HPDE6-E6E7 (cell line): ENCODE measurements around the gene PTPN7.
A peak's percentile ranks its signal among the peaks of the same experiment; 100 is the strongest.
"Not testable (repeated sequence)": the region's sequence is repeated elsewhere in the genome, so short reads cannot be mapped to it uniquely, and the experiment has no call there.

Experiments
- DNase-seq: peaks from one replicate; pipeline ENCODE4 v3.0.0; 2011; ENCODE audit warnings: missing footprints; ENCODE audit errors: extremely low spot score

The PTPN7 gene

DNA sequence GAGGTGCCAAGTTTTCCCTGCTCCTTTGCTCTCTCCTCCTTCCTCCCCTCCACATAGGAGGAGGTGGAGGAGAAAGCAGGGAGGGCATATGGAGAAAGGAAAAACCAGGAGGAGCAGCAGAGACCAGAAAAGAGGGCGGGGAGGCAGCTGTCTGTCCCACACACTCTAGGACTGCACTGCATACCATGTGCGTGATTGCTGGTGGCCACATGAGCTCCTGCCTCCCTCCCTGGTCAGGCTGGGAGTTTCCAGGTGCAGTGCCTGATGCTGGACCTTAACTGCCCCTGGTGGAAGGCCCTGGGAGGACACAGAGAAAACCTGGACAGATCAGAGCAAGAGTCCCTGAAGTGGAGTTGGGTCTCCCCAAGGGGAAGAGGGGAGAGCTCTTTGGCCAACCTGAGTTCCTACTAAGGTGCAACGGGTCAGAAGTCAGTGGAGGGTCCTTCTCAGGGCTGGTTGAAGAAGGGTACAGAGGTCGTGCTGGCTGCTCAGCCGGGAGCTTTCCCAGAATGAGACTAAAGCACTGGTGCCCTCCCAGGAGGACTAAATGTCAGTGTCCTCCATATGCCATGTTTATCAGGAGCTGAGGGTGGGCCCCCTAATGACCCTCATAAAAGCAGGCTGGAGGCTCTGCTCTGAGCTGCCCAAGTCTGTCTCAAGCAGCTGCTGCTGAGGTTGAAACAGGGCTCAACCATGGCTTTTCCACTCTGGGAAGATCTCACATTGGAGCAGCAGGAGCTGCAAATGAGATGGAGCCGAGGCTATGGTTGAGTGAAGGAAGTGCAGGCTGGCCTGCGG lies 29.7 kb upstream of the PTPN7 start:
- DNase-seq = no peak

DNA sequence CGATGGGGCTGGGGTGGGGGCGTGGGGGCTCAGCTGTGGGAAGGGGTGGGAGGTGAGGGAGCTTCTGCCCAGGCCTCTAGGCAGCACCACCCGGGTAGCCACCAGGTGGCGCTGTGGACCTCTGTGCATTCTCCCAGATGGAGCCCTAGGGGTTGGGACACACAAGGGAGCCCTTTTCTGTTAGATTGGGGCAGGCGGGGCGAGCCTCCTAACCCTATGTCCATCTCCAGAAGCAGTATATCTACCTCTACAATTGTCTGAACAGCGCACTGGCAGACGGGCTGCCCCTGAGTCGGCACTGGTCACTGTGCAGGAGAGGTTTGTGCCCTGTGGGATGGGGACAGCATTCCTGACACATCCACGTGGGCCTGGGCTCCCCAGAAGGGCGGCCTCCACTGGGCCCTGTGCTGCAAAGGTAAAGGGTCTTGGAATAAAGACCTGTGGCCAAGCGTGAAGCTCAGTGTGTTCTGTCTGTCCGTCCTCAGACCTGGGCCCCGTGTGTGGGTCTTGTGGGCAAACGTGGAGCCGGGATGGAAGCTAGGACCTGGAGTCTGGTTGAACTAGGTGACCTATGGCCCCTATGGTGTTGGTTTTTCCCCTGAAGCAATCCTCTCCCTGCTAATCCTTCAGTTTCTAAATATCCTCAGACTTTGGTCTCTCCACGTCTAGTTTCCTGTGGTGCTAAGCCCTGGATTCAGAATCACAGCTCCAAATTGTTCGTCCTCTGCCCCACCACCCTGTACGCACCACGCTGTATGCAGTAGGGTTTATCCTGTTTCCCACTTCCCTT lies 28.8 kb upstream of the PTPN7 start:
- no peak for DNase-seq

DNA sequence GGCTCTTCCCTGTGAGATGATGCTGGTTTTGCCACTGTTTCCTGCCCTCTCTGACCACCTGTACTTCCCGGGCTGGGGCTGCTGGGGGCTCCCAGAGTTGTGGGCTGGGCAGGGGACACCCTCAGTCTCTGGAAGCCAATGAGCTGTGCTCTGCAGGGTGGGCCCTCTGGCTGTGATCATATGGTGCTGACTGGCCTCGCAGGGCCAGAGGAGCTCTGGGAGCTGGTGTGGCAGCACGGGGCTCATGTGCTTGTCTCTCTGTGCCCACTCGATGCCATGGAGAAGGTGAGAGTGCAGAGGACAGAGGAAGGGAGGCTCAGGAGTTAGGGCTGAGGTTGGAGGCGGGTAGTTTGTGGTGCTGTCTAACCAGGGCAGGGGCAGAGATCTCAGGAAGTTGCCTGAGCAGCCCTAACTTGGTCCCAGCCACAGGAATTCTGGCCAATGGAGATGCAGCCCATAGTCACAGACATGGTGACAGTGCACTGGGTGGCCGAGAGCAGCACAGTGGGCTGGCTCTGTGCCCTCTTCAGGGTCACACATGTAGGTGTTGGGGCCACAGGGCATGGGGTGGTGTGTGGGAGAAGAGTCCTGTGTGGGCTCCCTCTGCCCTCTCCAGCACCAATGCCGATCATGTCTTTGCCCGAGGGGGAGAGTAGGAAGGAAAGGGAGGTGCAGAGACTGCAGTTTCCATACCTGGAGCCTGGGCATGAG lies 27.4 kb upstream of the PTPN7 start:
- DNase-seq = no peak

DNA sequence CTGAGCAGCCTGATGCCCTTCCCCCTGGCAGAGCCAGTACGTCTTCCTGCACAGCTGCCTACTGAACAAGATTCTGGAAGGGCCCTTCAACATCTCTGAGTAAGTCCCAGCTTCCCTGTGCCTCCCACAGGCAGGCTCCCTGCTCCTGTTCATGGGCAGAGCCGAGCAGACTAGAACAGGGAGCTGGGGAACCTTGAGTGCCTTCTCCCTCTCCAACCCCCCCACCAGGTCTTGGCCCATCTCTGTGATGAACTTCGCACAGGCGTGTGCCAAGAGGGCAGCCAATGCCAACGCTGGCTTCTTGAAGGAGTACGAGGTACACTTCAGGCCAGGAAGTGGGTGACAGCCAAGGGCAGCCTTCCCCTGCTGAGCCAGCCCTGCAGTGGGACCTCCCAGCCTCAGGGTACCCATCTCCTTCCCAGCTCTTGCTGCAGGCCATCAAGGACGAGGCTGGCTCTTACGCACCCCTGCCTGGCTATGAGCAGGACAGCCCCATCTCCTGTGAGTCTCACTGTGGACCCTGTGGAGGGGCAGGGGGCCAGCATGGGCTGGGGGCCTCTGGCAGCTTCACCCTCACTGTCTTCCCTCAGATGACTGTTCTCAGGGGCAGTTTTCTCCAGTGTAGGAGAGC lies 26.8 kb upstream of the PTPN7 start:
- no peak for DNase-seq

DNA sequence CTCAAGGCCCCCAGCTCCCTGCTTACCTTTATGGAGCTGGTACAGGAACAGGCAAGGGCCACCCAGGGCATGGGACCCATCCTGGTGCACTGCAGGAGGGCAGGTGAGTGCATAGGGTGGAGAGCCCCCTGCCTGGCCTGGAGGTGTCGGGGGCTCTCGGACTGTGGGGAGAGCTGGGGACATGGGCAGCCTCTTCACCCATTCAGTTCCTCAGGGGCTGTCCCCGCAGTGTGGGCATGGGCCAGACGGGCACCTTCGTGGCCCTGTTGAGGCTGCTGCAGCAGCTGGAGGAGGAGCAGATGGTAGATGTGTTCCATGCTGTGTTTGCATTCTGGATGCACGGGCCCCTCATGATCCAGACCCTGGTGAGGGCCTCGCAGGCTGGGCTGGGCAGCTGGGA lies 25.9 kb upstream of the PTPN7 start:
- DNase-seq = no peak

DNA sequence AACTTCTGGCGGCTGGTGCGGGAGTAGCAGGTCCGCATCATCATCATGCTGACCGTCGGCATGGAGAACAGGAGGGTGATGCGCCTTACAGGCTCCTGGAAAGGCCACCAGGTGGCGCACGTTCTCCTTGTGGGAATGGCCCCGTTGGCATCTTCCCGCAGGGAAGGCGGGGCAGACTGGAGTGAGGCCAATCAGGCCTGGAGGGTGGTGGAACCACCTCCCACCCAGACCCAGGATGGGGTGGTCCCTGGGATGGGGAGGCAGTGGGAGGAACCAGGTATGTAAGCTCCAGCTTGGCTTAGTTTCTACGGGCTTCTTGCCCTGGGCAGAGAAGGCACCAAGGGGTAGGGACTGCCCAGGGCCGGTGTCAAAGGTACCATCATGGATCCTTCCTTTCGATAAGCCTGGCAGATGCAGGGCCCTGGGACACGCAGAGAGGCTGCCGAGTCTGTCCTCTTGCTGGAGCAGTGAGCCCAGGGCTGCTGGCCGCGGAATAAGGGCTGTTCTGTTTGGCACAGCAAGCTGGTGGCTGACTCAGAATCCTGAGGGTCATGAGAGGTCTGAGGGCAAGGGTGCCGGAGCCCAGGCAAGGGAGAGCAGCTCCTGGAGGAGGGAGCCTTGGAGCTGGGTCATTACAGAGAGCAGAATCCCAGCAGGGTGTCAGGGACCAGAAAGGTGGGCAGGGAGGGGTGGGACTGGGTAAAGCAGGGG lies 24.5 kb upstream of the PTPN7 start:
- DNase-seq = peak; percentile 84

DNA sequence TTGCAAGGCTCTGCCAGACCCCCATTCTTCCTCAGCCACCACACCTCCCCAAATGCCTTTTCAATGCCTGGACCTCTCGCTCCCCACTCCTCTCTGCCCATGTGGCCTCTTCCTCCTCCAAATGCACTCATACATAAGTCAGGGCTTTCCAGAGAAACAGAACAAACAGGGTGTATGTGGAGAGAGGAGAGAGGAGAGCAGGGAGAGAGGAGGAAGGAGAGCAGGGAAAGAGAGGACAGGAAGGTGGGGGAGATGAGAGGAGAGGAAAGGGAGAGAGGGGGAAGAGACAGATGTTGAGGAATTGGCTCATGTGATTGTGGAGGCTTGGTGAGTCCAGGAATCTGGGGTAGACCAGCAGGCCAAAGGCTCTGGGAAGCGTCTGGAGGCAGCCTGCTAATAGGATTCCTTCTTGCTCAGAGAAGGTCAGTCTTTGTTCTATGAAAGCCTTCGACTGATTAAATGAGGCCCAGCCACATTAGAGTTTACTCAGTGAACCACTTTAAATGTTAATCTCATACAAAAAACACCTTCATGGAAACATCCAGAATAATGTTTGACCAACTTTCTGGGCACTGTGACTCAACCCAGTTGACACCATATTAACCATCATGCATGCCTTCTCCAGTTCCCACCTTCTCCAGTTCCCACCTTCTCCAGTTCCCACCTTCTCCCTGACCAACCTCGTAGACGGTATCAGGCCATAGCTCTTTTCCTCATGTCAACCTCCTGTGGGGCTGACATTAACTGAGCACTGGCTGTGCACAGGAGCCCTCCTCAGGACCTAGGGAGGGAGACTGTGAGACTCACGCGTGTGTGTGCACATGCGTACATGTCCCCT lies 21.9 kb upstream of the PTPN7 start:
- DNase-seq = no peak

DNA sequence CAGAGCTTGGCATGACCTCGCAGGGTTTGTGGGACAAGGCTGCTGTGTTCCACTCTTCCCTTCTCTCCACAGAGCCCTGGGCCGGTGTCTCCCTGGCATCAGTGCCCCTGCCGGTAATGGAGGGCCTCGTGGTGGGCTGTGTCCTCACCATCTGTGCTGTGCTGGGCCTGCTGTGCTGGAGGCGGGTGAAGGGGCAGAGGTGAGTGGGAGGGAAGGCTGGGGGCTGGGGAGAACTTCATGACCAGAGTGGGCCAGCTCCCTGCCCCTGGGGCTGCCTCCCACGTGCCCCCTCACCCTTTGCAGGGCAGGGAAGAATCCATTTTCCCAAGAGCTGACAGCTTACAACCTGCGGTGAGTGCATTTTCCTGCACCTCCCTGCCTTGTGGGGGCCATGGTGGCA lies 21.2 kb upstream of the PTPN7 start:
- no peak for DNase-seq

DNA sequence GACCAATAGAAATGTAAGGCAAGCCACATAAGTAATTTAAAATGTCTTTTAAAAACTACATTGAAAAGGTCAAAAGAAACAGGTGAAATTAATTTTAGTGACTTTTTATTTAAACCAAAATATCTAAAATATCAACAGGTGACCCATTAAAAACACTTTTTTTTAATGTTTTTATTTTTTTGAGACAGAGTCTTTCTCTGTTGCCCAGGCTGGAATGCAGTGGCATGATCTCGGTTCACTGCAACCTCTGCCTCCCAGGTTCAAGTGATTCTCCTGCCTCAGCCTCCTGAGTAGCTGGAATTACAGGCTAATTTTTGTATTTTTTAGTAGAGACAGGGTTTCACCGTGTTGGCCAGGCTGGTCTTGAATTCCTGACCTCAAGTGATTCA lies 20.3 kb upstream of the PTPN7 start:
- DNase-seq = not testable (repeated sequence)

DNA sequence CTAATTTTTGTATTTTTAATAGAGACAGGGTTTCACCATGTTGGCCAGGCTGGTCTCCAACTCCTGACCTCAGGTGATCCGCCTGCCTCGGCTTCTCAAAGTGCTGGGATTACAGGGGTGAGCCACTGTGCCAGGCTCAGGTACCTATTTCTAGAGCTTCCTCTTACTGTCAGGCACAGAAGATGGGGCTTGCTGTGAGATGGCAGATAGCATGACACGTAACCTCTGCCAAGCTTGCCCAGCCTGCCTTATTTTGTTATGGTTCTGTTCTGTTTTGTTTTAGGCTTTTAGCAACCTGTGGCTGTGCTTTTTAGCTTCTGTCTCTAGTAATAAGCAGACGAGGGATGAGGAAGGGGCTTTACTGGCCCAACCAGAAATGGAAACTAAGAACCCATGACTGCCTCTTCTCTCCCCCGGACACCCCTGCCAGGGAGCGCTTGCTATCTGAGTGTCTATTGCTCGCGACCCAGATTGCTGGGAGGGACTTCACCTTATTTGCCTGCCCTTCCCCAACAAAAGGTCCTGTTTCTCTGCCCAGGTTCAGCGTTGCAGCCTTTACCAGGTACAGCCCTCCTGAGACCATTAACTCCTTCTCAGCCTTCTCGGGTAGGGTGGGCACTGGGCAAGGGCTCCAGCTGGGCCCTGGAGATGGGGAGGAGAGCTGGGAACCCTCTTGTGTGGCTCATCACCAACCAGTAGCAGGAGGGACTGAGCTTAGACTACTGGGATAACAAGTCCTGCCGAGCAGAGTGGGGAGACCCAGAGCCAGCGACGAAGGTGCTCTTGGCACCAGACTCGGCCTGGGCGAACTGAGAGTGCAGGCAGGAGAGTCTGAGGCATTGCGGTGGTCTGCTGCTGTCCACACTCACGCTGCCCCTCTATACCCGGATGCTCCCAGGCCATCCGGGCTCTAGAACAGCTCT lies 19.7 kb upstream of the PTPN7 start:
- DNase-seq = no peak

DNA sequence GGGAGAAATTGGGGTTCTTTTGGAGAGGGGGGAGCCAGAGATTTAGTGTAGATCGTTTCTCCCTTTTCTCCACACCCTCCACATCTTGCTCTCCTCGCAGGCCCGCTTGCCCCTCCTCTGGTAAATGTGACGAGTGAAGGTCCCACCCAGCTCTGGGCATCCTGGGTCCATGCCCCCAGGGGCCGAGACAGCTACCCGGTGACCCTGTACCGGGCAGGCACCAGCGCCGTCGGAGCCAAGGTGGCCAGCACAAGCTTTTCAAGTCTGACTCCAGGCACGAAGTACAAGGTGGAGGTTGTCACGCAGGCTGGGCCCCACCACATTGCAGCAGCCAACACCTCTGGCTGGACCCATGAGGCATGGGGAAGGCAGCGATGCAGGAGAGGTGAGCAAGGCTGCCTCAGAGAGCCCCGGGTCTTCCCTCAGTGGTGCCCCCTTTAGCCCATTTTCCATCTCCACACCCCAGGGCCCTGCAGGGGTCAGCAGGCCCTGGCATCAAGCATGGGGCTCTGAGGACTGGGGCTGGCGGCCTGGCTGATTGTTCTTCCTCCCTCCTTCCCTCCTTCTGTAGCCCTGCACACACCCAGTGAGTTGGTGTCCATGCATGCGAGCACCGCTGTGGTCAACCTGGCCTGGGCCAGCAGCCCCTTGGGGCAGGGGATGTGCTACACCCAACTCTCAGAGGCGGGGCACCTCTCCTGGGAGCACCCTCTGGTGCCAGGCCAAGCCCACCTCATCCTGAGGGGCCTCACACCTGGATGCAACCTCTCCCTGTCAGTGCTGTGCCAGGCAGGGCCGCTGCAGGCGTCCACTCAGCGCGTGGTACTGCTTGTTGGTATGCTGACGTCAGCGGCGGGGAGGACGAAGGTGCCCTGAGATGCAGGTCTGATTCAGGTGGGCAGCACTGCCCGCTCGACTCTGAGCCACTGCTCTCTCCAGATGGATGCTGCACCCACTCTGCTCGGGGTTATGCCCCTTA lies 16.8 kb upstream of the PTPN7 start:
- DNase-seq = no peak

DNA sequence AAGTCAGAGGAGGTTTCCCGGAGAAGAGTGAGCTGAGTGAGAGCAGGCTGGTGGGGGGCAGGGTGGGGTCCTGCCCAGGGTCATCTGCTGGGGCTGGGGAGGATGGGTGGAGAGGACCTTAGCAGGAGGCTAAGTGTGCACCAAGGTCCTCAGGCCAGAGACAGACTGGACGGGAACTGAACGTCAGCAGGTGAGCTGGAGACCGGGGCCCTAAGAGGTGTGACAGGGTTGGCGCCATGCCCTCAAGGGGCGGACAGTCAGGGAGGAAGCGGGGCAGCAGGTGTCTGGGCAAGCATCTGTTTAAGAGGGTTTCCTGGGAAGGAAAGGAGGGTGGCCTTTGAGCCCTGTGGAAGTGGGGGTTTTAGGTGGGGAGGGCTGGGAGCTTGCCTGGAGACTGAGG lies 13.6 kb upstream of the PTPN7 start:
- DNase-seq = no peak

DNA sequence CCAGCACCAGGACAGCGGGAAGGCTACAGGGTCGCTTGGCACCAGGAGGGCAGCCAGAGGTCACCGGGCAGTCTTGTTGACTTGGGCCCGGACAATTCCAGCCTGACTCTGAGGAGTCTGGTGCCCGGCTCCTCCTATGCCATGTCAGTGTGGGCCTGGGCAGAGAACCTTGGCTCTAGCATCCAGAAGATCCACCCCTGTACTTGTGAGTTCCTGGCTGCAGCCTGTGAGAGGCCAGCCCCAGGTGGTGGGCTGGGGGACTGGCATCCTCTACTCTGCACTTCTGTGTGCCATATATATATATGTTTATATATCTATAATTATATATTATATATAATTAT lies 11.6 kb upstream of the PTPN7 start:
- no peak for DNase-seq

DNA sequence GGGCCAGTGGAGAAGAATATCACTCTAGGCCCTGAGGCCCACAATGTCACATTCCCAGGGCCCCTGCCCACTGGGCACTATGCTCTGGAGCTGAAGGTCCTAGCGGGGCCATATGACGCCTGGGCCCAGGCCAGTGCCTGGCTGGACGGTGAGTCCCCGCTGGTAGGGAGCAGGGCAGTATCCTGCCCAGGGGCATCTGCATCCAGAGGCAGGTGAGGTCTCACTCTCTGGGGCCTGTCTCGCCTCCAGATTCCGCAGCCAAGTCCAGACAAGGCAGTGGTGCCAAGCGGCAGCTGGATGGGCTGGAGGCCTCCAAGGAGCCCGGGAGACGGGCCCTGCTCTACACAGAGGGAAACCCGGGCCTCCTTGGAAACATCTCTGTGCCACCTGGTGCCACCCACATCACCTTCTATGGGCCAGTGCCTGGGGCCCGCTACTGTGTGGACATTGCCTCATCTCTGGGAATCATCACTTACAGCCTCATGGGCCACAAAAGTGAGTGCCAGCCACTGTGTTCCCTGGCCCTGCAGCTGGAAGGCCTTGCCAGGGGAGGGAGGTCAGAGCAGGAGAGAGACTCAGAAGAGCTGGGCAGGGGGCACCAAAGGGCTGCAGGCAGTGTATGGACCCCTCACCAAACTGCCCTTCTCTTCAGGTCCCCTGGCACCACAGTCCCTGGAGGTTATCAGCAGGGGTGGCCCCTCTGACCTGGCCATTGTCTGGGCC lies 11.1 kb upstream of the PTPN7 start:
- no peak for DNase-seq

DNA sequence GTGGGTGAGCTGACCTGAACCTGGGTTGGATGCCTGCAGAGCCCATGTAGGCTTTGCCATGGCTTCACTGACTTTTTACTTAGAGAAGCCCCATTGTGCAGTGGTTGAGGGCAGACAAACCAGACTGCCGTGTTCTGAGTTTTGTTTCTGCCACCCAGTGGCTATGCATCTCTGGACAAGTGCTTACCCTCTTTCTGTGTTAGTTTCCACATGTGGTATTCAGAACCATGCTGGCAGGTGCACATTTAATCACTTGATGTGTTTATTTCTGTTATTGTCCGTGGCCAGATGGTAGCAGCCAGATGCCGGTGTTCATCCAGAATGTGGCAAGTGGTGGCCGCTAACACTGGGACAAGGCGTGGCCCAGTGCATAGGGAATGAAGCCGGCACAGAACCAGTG lies 10.3 kb upstream of the PTPN7 start:
- DNase-seq = no peak

DNA sequence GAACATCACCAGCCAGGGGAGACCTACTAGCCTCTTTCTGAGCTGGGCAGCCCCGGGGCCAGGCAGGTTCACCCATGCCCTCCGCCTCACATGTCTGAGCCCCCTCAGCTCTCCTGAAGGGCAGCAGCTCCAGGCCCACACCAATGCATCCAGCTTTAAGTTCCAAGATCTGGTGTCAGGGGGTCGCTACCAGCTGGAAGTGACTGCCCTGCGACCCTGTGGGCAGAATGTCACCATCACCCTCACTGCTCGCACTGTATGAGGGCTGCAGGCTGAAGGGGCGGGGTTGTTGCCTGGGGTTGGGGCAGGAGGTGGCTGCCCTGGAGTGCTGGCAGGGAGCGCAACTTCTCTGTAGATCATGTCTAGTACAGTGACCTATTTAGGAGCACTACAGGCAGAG lies 8.5 kb upstream of the PTPN7 start:
- no peak for DNase-seq

DNA sequence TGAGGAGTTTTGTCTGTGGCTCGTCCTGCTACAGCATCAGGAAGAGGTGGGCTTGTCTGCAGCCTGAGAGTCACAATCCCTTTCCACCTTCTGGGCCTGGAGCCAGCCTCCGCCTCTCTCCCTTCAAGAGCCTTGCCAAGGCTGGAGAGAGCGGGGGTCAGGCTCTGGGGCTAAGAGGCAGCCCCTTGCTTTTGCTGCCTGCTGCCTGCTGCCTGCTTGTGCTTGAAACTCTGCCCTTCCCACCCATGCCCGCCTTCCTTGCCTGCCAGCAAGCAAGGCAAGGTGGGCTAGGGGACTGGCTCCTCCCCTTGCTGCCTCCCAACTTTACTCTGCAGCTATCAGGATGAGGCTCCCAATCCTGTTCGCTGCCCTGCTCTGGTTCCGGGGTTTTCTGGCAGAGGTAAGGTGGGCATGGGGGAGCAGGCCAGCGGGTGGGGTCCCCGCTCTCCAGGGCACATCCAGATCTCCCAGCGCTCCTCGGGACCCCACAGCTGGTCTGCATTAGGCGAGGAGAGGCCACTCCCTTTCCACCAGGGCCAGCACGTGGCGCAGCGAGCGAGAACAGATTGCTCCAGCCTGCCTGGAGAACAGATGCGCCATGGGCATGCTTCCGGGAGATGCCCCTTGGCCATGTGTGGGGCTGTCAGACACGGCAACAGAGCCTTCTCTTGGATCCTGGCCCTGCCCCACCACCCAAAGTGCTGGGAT lies 7.5 kb upstream of the PTPN7 start:
- no peak for DNase-seq
